H1 (cell line): ENCODE data around the gene TRAPPC3. TPM values are rescaled to one million over a fixed set of nuclear protein-coding genes. Genes with fewer than 3 reads are reported as not detected.

Source experiments
- CHD2 ChIP-seq: IDR thresholded peaks from 2 replicates; pipeline ENCODE4 v1.6.1; 2012; ENCODE audit warnings: low read length, improper control_type of control experiment
- EGR1 ChIP-seq: IDR thresholded peaks from 2 replicates; pipeline ENCODE4 v1.6.1; 2011; ENCODE audit warnings: low read depth, low read length, borderline replicate concordance
- GABPA ChIP-seq: IDR thresholded peaks from 2 replicates; pipeline ENCODE4 v1.6.1; 2011; ENCODE audit warnings: mild to moderate bottlenecking, low read length, moderate library complexity, borderline replicate concordance; ENCODE audit not compliant: insufficient read depth
- GTF2F1 ChIP-seq: IDR thresholded peaks from 2 replicates; pipeline ENCODE4 v1.6.1; 2012; ENCODE audit warnings: low read depth, low read length, improper control_type of control experiment, borderline replicate concordance
- HDAC6 ChIP-seq: IDR thresholded peaks from one replicate; pipeline ENCODE4 v1.7.1; 2012; ENCODE audit warnings: low read depth, mild to moderate bottlenecking, inconsistent platforms, low read length, moderate library complexity
- RNF2 ChIP-seq: fragments of 200-900, 300-1000 bp; sonication (generic); IDR thresholded peaks from 2 replicates; pipeline ENCODE4 v1.7.1; 2016; ENCODE audit warnings: borderline replicate concordance, low read depth, mild to moderate bottlenecking, antibody characterized with exemption, low read length; ENCODE audit not compliant: poor library complexity, severe bottlenecking; ENCODE audit errors: missing control alignments
- polyA plus RNA-seq, 7 experiments: library from polyadenylated mRNA; depleted of rRNA in 3 of 7; stranded (reverse) in 5 of 7; unstranded in 2 of 7; fragments of >200 nt in 5 of 7; fragments of 200-250 nt in 2 of 7; gene quantifications; 1 replicate in 5 of 7; 2 replicates in 1 of 7; 4 replicates in 1 of 7; pipeline versions ENCODE4 v1.2.1 to v1.2.3, GENCODE V29; 2011 to 2013; ENCODE audit warnings: missing spikeins in 2 of 7, mixed read lengths in 2 of 7
- total RNA-seq: library from RNA; stranded (reverse); fragmentation: NEBNext Ultra II Directional; extraction: Animal tissue kit (Norgen Biotek cat#: 25700); gene quantifications from 2 replicates; pipeline ENCODE4 v1.2.1, GENCODE V29; 2021
- TF ChIP-seq, protein P1 (sequence below): fragments of 300-600 bp; sonication (generic); IDR thresholded peaks from 2 replicates; pipeline ENCODE4 v1.7.1; 2012; ENCODE audit warnings: low read length, moderate library complexity, mild to moderate bottlenecking, inconsistent platforms; ENCODE audit not compliant: insufficient replicate concordance
- TF ChIP-seq, protein P2 (sequence below): IDR thresholded peaks from 2 replicates; pipeline ENCODE4 v1.6.1; 2012; ENCODE audit warnings: low read length, inconsistent platforms

TRAPPC3 gene
- total and polyA plus RNA-seq, 2 of the 8 experiments (the other 6 are each of a cell fraction or from before 2014, with no cell fraction given): 47.8 to 51.0 TPM

DNA sequence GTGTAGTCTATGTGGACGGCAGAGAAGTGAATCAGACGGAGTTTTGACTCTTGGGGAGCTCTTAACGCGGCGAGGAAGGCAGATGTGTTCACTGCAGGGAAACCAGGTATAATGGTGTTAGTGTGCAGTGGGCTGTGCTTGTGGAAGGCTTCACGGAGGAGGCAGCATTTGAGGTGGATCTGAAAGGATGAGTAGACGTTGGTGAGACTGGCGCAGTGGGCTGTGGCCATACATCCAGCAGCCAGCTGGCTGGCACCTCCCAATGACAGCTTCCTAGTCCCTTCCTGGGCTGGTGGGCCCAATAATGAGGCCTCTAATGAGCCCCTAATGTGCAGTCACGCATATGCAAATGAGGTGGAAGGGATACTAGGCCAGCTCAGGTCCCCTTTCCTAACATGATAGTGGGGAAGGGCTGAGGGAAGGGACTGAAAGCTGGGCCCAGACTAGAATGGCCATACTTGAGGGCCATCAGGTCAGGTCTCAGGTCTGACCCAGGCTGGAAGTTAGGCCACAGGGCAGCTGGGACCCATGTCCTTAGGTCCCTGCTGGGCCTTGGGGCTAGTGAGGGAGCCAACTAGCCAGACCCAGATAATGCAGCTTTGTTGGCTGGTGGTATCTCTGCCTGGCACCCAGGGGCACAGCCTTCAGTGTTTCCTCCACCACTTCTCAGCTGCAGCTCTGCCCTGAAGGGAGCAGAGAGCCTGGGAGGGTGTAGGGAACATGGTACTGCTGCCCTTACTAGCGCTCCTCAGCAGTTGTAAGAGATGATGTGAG is 10.5 kb upstream of the TRAPPC3 start (continued):
- TF ChIP-seq, protein P1, sequence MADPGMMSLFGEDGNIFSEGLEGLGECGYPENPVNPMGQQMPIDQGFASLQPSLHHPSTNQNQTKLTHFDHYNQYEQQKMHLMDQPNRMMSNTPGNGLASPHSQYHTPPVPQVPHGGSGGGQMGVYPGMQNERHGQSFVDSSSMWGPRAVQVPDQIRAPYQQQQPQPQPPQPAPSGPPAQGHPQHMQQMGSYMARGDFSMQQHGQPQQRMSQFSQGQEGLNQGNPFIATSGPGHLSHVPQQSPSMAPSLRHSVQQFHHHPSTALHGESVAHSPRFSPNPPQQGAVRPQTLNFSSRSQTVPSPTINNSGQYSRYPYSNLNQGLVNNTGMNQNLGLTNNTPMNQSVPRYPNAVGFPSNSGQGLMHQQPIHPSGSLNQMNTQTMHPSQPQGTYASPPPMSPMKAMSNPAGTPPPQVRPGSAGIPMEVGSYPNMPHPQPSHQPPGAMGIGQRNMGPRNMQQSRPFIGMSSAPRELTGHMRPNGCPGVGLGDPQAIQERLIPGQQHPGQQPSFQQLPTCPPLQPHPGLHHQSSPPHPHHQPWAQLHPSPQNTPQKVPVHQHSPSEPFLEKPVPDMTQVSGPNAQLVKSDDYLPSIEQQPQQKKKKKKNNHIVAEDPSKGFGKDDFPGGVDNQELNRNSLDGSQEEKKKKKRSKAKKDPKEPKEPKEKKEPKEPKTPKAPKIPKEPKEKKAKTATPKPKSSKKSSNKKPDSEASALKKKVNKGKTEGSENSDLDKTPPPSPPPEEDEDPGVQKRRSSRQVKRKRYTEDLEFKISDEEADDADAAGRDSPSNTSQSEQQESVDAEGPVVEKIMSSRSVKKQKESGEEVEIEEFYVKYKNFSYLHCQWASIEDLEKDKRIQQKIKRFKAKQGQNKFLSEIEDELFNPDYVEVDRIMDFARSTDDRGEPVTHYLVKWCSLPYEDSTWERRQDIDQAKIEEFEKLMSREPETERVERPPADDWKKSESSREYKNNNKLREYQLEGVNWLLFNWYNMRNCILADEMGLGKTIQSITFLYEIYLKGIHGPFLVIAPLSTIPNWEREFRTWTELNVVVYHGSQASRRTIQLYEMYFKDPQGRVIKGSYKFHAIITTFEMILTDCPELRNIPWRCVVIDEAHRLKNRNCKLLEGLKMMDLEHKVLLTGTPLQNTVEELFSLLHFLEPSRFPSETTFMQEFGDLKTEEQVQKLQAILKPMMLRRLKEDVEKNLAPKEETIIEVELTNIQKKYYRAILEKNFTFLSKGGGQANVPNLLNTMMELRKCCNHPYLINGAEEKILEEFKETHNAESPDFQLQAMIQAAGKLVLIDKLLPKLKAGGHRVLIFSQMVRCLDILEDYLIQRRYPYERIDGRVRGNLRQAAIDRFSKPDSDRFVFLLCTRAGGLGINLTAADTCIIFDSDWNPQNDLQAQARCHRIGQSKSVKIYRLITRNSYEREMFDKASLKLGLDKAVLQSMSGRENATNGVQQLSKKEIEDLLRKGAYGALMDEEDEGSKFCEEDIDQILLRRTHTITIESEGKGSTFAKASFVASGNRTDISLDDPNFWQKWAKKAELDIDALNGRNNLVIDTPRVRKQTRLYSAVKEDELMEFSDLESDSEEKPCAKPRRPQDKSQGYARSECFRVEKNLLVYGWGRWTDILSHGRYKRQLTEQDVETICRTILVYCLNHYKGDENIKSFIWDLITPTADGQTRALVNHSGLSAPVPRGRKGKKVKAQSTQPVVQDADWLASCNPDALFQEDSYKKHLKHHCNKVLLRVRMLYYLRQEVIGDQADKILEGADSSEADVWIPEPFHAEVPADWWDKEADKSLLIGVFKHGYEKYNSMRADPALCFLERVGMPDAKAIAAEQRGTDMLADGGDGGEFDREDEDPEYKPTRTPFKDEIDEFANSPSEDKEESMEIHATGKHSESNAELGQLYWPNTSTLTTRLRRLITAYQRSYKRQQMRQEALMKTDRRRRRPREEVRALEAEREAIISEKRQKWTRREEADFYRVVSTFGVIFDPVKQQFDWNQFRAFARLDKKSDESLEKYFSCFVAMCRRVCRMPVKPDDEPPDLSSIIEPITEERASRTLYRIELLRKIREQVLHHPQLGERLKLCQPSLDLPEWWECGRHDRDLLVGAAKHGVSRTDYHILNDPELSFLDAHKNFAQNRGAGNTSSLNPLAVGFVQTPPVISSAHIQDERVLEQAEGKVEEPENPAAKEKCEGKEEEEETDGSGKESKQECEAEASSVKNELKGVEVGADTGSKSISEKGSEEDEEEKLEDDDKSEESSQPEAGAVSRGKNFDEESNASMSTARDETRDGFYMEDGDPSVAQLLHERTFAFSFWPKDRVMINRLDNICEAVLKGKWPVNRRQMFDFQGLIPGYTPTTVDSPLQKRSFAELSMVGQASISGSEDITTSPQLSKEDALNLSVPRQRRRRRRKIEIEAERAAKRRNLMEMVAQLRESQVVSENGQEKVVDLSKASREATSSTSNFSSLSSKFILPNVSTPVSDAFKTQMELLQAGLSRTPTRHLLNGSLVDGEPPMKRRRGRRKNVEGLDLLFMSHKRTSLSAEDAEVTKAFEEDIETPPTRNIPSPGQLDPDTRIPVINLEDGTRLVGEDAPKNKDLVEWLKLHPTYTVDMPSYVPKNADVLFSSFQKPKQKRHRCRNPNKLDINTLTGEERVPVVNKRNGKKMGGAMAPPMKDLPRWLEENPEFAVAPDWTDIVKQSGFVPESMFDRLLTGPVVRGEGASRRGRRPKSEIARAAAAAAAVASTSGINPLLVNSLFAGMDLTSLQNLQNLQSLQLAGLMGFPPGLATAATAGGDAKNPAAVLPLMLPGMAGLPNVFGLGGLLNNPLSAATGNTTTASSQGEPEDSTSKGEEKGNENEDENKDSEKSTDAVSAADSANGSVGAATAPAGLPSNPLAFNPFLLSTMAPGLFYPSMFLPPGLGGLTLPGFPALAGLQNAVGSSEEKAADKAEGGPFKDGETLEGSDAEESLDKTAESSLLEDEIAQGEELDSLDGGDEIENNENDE: no peak
- TF ChIP-seq, protein P2, sequence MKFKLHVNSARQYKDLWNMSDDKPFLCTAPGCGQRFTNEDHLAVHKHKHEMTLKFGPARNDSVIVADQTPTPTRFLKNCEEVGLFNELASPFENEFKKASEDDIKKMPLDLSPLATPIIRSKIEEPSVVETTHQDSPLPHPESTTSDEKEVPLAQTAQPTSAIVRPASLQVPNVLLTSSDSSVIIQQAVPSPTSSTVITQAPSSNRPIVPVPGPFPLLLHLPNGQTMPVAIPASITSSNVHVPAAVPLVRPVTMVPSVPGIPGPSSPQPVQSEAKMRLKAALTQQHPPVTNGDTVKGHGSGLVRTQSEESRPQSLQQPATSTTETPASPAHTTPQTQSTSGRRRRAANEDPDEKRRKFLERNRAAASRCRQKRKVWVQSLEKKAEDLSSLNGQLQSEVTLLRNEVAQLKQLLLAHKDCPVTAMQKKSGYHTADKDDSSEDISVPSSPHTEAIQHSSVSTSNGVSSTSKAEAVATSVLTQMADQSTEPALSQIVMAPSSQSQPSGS: no peak
- TF ChIP-seq GTF2F1 (no peak), CHD2 (no peak), HDAC6 (no peak), GABPA (no peak), EGR1 (no peak), RNF2 (no peak)
- TF ChIP-seq, all 59 proteins: peak for 0
